Effector memory CD4-positive, alpha-beta T cell (primary cell): Measurements from ENCODE around the gene PRKACA.
"Not testable (repeated sequence)": the region's sequence is repeated elsewhere in the genome, so short reads cannot be mapped to it uniquely, and the experiment has no call there.

Source experiments
- DNase-seq, 3 donors: peaks; one replicate each; pipeline ENCODE4 v3.0.0-alpha.2; 2020
- H3K27ac ChIP-seq: 2 replicates; pipeline ENCODE4 v1.7.0; 2013; ENCODE audit warnings: mild to moderate bottlenecking, low read length, moderate library complexity; ENCODE audit not compliant: insufficient read depth, poor library complexity, severe bottlenecking
- H3K27me3 ChIP-seq: replicated peaks from 2 replicates; pipeline ENCODE4 v1.7.0; 2013; ENCODE audit warnings: mild to moderate bottlenecking, low read length; ENCODE audit not compliant: insufficient read depth, control insufficient read depth, poor library complexity, severe bottlenecking
- H3K36me3 ChIP-seq: 2 replicates; pipeline ENCODE4 v1.7.0; 2013; ENCODE audit warnings: mild to moderate bottlenecking, low read length, moderate library complexity; ENCODE audit not compliant: control insufficient read depth, insufficient read depth
- H3K4me1 ChIP-seq: 2 replicates; pipeline ENCODE4 v1.7.0; 2013; ENCODE audit warnings: low read length, mild to moderate bottlenecking; ENCODE audit not compliant: control insufficient read depth, insufficient read depth, poor library complexity, severe bottlenecking
- H3K4me3 ChIP-seq: 2 replicates; pipeline ENCODE4 v1.7.0; 2013; ENCODE audit warnings: low read length, low read depth, mild to moderate bottlenecking; ENCODE audit not compliant: insufficient read depth, poor library complexity, severe bottlenecking
- H3K9me3 ChIP-seq: 2 replicates; pipeline ENCODE4 v1.7.0; 2013; ENCODE audit warnings: mild to moderate bottlenecking, low read length, moderate library complexity; ENCODE audit not compliant: control insufficient read depth

Gene PRKACA

GRCh38 chr19:14051980-14052379 lies 65.6 kb downstream of the PRKACA start:
- no peak overlapping the region for H3K4me3 ChIP-seq
- DNase-seq = no peak
- peaks cover 47% of the 10 kb centered on the region for H3K36me3 ChIP-seq
- H3K27ac ChIP-seq = no peak overlapping the region
- H3K9me3 ChIP-seq = no peaks in the 10 kb centered on the region
- H3K27me3 ChIP-seq = no peaks in the 10 kb centered on the region
- H3K4me1 ChIP-seq = no peaks in the 10 kb centered on the region

DNA sequence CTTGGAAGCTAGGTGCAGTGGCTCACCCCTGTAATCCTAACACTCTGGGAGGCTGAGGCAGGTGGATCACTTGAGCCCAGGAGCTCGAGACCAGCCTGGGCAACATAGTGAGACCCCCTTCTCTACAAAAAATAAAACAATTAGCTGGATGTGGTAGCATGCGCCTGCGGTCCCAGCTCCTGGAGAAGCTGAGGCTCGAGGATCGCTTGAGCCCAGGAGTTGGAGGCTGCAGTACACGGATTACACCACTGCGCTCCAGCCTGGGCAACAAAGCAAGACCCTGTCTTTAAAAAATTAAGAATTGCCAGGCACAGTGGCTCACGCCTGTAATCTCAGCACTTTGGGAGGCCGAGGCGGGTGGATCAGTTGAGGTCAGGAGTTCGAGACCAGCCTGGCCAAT lies 66.6 kb downstream of the PRKACA start:
- H3K4me1 ChIP-seq, H3K27me3 ChIP-seq, H3K27ac ChIP-seq, H3K4me3 ChIP-seq, H3K9me3 ChIP-seq, DNase-seq: not testable (repeated sequence)
- H3K36me3 ChIP-seq = peaks cover 53% of the 10 kb centered on the region

DNA sequence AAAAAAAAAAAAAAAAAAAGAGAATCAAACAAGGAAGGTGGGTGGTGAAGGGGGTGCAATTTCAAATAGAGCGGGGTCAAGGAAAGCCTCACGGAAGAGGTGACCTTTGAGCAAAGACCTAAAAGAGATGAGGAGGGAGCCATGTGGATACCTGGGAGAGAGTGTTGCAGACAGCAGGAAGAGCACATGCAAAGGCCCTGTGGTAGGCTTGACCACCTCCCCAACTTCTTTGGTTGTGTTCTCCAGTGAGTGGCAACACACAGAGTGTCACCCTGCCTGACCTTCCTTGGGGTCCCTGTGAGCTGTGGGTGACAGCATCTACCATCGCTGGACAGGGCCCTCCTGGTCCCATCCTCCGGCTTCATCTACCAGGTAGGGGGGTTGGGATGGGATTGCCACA lies 67.0 kb downstream of the PRKACA start:
- DNase-seq = no peak
- H3K4me3 ChIP-seq = no peak overlapping the region
- H3K4me1 ChIP-seq = no peaks in the 10 kb centered on the region
- H3K36me3 ChIP-seq = peaks cover 55% of the 10 kb centered on the region
- no peaks in the 10 kb centered on the region for H3K9me3 ChIP-seq
- H3K27me3 ChIP-seq = no peaks in the 10 kb centered on the region
- H3K27ac ChIP-seq = no peak overlapping the region

GRCh38 chr19:14048443-14049153 lies 69.0 kb downstream of the PRKACA start:
- Histone ChIP-seq H3K9me3 (no peaks in the 10 kb centered on the region), H3K4me3 (no peak overlapping the region), H3K27ac (peak overlapping the region; percentile 5), H3K4me1 (no peaks in the 10 kb centered on the region), H3K27me3 (no peaks in the 10 kb centered on the region), H3K36me3 (peaks cover 71% of the 10 kb centered on the region)
- peak; percentile 49 to 57 (median 52) for DNase-seq

DNA sequence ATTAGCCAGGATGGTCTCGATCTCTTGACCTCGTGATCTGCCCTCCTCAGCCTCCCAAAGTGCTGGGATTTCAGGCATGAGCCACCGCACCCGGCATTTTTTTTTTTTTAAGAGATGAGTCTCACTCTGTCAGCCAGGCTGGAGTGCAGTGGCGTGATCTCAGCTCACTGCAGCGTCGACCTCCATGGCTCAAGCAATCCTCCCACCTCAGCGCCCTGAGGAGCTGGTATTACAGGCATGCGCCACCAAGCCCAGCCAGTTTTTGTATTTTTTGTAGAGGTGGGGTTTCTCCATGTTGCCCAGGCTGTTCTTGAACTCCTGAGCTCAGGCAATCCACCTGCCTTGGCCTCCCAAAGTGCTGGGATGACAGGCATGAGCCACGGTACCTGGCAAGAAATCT lies 69.7 kb downstream of the PRKACA start:
- H3K36me3 ChIP-seq = peaks cover 70% of the 10 kb centered on the region
- H3K4me1 ChIP-seq, H3K27me3 ChIP-seq, H3K27ac ChIP-seq, DNase-seq, H3K9me3 ChIP-seq, H3K4me3 ChIP-seq: not testable (repeated sequence)

DNA sequence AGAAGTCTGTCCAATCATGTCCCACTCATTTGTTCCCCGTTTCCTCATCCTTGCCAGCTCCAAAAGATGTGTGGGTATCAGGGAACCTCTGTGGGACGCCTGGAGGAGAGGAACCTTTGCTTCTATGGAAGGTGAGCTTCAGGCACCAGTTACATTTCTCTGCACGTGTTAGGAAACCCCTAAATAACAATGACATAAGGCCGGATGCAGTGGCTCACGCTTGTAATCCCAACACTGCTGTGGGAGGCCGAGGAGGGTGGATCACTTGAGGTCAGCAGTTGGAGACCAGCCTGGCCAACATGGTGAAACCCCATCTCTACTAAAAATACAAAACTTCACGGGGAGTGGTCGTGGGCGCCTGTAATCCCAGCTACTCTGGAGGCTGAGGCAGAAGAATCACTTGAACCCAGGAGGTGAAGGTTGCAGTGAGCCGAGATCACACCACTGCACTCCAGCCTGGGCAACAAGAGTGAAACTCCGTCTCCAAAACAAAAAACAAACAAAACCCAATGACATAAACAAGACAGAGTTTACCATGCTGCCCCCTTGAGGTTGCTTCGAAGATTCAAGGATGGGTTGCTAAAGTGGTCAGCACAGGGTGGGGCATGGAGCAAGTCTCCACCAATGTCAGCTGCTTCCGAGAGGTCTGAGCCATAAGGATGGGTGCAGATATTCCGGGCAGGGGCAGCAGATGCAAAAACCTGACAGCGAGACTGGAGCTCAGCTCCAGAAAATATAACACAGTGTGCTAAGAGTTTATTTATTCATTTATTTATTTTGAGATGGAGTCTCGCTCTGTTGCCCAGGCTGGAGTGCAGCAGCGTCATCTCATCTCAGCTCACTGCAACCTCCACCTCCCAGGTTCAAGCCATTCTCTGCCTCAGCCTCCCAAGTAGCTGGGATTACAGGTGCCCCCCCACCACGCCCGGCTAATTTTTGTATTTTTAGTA lies 74.6 kb downstream of the PRKACA start:
- H3K4me1 ChIP-seq, H3K4me3 ChIP-seq, H3K9me3 ChIP-seq, H3K27me3 ChIP-seq: not testable (repeated sequence)
- H3K36me3 ChIP-seq = peaks cover 69% of the 10 kb centered on the region
- peak overlapping the region; percentile 62 for H3K27ac ChIP-seq
- peak in 1 of 3 donors; percentile 29 for DNase-seq
